ENCODE results near the gene TIMP2.

- TF ChIP-seq SIN3A (IDR thresholded peaks at IDR 0.05; ENCODE audit: borderline replicate concordance, insufficient read depth, low read depth, low read length) (no peak), CTCF (IDR thresholded peaks at IDR 0.05) (no peak), REST (IDR thresholded peaks at IDR 0.05; ENCODE audit: insufficient read depth in 1 of 2, low read depth in 2 of 2, low read length in 1 of 2) (no peak)
Observed at GRCh38 chr17:78876094-78876597, 49.0 kb downstream of the TIMP2 start.
